GM12878 (cell line): ENCODE data around the gene RECK.

Experiments used
- BRCA1 ChIP-seq: IDR thresholded peaks from 2 replicates; pipeline ENCODE4 v1.6.1; 2011; ENCODE audit warnings: low read depth, low read length, improper control_type of control experiment
- JUNB ChIP-seq: IDR thresholded peaks from 2 replicates; pipeline ENCODE4 v1.6.1; 2016; ENCODE audit warnings: antibody characterized with exemption, mild to moderate bottlenecking
- MYC ChIP-seq: IDR thresholded peaks from 2 replicates; pipeline ENCODE4 v1.6.1; 2011; ENCODE audit warnings: mild to moderate bottlenecking, low read length, moderate library complexity, inconsistent platforms; ENCODE audit not compliant: insufficient read depth, insufficient replicate concordance, insufficient read length, severe bottlenecking
- SMC3 ChIP-seq: IDR thresholded peaks from 2 replicates; pipeline ENCODE4 v1.6.1; 2011; ENCODE audit warnings: low read length, improper control_type of control experiment, borderline replicate concordance
- TF ChIP-seq, protein P1 (sequence below), 3 experiments: IDR thresholded peaks in 2 of 3; conservative IDR thresholded peaks in 1 of 3; 2 replicates each; pipeline ENCODE4 v1.5.1; 2011; ENCODE audit warnings: low read depth in 3 of 3, low read length in 3 of 3, mild to moderate bottlenecking in 3 of 3, control low read depth in 2 of 3, moderate library complexity in 2 of 3, inconsistent platforms in 1 of 3, mixed read lengths in 1 of 3; ENCODE audit not compliant: control insufficient read depth in 2 of 3, insufficient read depth in 1 of 3; ENCODE audit errors: extremely low read depth in 1 of 3

DNA sequence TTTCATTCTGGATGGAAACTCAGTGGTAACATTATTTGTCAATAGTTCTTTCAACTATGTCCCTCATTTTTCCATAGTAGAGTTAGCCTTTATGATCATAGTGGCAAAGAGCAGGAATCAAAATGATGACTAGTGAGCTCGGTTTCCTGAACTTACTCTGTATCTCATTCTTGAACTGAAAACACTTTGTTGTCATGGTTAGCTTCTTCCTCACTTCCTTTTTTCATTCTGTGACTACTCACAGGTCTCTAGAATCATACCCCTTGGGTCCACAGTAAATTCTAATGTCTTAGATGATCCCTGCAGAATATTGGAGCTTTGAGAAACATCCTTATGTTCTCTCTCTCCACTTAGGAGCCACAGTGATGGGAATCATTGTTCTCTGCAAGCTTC lies 29.4 kb upstream of the RECK start:
- TF ChIP-seq JUNB (peak; percentile 47), BRCA1 (no peak), SMC3 (no peak), MYC (no peak)
- TF ChIP-seq, protein P1, sequence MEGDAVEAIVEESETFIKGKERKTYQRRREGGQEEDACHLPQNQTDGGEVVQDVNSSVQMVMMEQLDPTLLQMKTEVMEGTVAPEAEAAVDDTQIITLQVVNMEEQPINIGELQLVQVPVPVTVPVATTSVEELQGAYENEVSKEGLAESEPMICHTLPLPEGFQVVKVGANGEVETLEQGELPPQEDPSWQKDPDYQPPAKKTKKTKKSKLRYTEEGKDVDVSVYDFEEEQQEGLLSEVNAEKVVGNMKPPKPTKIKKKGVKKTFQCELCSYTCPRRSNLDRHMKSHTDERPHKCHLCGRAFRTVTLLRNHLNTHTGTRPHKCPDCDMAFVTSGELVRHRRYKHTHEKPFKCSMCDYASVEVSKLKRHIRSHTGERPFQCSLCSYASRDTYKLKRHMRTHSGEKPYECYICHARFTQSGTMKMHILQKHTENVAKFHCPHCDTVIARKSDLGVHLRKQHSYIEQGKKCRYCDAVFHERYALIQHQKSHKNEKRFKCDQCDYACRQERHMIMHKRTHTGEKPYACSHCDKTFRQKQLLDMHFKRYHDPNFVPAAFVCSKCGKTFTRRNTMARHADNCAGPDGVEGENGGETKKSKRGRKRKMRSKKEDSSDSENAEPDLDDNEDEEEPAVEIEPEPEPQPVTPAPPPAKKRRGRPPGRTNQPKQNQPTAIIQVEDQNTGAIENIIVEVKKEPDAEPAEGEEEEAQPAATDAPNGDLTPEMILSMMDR (IDR thresholded peaks at IDR 0.05 in 2 of 3, conservative IDR thresholded peaks at IDR 0.05 in 1 of 3; ENCODE audit: control insufficient read depth in 2 of 3, extremely low read depth in 1 of 3, insufficient read depth in 1 of 3, low read depth in 3 of 3, low read length in 3 of 3): no peak
